Epithelial cell of prostate (primary cell): ENCODE data around the gene RFESD.

Experiments
- DNase-seq: peaks from one replicate; pipeline ENCODE4 v3.0.0-alpha.2; 2011; ENCODE audit warnings: low read depth, low spot score
- H3K27ac ChIP-seq: fragments of 450-650 bp; 2 replicates; pipeline ENCODE4 v1.5.1; 2017; ENCODE audit warnings: mild to moderate bottlenecking

Gene RFESD

GRCh38 chr5:95655575-95655974 is 9.0 kb downstream of the RFESD start:
- no peak overlapping the region for H3K27ac ChIP-seq
- no peak for DNase-seq

- no peak for DNase-seq
- H3K27ac ChIP-seq, result no peak overlapping the region
Measured at GRCh38 chr5:95660060-95660459, 13.5 kb downstream of the RFESD start.

GRCh38 chr5:95662946-95663345 is 16.4 kb downstream of the RFESD start:
- no peak overlapping the region for H3K27ac ChIP-seq
- no peak for DNase-seq

- DNase-seq, result no peak
- H3K27ac ChIP-seq, result no peak overlapping the region
Measured at GRCh38 chr5:95664204-95664786, 17.7 kb downstream of the RFESD start.

- no peak overlapping the region for H3K27ac ChIP-seq
- DNase-seq, result no peak
Measured at GRCh38 chr5:95667061-95667618, 20.6 kb downstream of the RFESD start.

- no peak for DNase-seq
- H3K27ac ChIP-seq, result no peak overlapping the region
Measured at GRCh38 chr5:95667678-95668077, 21.1 kb downstream of the RFESD start.

GRCh38 chr5:95668216-95668615 is 21.6 kb downstream of the RFESD start:
- DNase-seq, result no peak
- no peak overlapping the region for H3K27ac ChIP-seq

GRCh38 chr5:95668728-95669127 is 22.2 kb downstream of the RFESD start:
- H3K27ac ChIP-seq, result no peak overlapping the region
- DNase-seq, result no peak

GRCh38 chr5:95669540-95669939 is 23.0 kb downstream of the RFESD start:
- no peak for DNase-seq
- H3K27ac ChIP-seq, result no peak overlapping the region

GRCh38 chr5:95669985-95670384 is 23.4 kb downstream of the RFESD start:
- no peak for DNase-seq
- H3K27ac ChIP-seq, result no peak overlapping the region

- H3K27ac ChIP-seq, result no peak overlapping the region
- DNase-seq, result no peak
Measured at GRCh38 chr5:95670568-95670967, 24.0 kb downstream of the RFESD start.

GRCh38 chr5:95671826-95672225 is 25.2 kb downstream of the RFESD start:
- no peak for DNase-seq
- no peak overlapping the region for H3K27ac ChIP-seq

- no peak for DNase-seq
- H3K27ac ChIP-seq, result no peak overlapping the region
Measured at GRCh38 chr5:95672641-95673040, 26.1 kb downstream of the RFESD start.

- no peak for DNase-seq
- no peak overlapping the region for H3K27ac ChIP-seq
Measured at GRCh38 chr5:95673081-95673480, 26.5 kb downstream of the RFESD start.

- H3K27ac ChIP-seq, result no peak within 1 kb of the TSS
- DNase-seq, result no peak
Measured at GRCh38 chr5:95682891-95683290, 36.3 kb downstream of the RFESD start, which contains the start of gene SPATA9. TSS of gene SPATA9 (minus strand) at chr5:95682991. CDS start at chr5:95682854, 137 bp downstream.

GRCh38 chr5:95684361-95684760 is 37.8 kb downstream of the RFESD start:
- H3K27ac ChIP-seq, result no peak overlapping the region
- DNase-seq, result no peak

GRCh38 chr5:95686651-95687050 is 40.1 kb downstream of the RFESD start:
- DNase-seq, result no peak

GRCh38 chr5:95689680-95690079 is 43.1 kb downstream of the RFESD start:
- H3K27ac ChIP-seq, result no peak overlapping the region
- no peak for DNase-seq

More at GRCh38 chr5:95686651-95687050, 40.1 kb downstream of the RFESD start:
- no peak overlapping the region for H3K27ac ChIP-seq

GRCh38 chr5:95690333-95690732 is 43.8 kb downstream of the RFESD start:
- H3K27ac ChIP-seq, result no peak overlapping the region
- DNase-seq, result no peak

- no peak overlapping the region for H3K27ac ChIP-seq
Measured at GRCh38 chr5:95697781-95698681, 51.5 kb downstream of the RFESD start.

GRCh38 chr5:95699337-95699736 is 52.8 kb downstream of the RFESD start:
- no peak for DNase-seq
- no peak overlapping the region for H3K27ac ChIP-seq

More at GRCh38 chr5:95697781-95698681, 51.5 kb downstream of the RFESD start:
- DNase-seq, result no peak
